ENCODE data around the gene THBS2. TPM values are rescaled to one million over a fixed set of nuclear protein-coding genes. Genes with fewer than 3 reads are reported as not detected.

The THBS2 gene
- total and polyA plus RNA-seq, 10 of the 15 experiments (the other 5 are each of a cell fraction or from before 2014, with no cell fraction given) = 0.07 to 0.10 TPM; not detected in 8

DNA sequence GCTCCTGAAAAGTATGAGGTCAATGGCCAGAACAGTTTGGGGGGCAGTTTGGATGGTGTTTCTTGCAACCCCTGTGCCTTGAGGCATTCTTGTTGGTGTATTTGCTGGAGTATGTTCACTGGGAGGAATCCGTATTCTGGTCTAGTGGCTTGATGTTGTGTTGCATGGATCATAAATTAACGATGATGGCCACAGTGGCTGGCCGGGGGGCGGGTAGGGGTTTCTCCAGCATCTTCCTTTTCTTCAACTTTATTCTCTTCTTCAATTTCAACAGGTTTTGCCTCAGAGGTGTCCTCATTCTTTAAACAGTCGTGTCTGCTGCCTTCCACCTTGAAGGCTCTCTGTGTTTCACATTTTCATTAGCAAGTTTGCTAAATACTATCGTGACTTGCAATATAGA, 43.0 kb upstream of the THBS2 start:
- no peaks in the 10 kb centered on the region for H4K20me1 ChIP-seq (ENCODE audit: control insufficient read depth, insufficient read depth)
- ChIA-PET RAD21 (ENCODE audit: unreplicated experiment) (no interaction called here), CTCF (no interaction called here), POLR2A (no interaction called here), SMC1A (ENCODE audit: uncharacterized antibody, unreplicated experiment) (no interaction called here)
- no peak overlapping the region for H3K4me3 ChIP-seq
- no peaks in the 10 kb centered on the region for H3K4me1 ChIP-seq (ENCODE audit: control insufficient read depth, insufficient read depth, low read length)
- no peaks in the 10 kb centered on the region for H3K36me3 ChIP-seq (ENCODE audit: control insufficient read depth in 2 of 2, insufficient read depth in 2 of 2, low read length in 1 of 2)
- H3K9me3 ChIP-seq (replicated peaks; ENCODE audit: control insufficient read depth, insufficient read depth, low read length) = no peaks in the 10 kb centered on the region
- H3K27ac ChIP-seq (ENCODE audit: control insufficient read depth, insufficient read depth) = no peak overlapping the region
- no peak overlapping the region for H3K4me2 ChIP-seq (ENCODE audit: control insufficient read depth, insufficient read depth)
- FAIRE-seq = no peak
- 23% methylated on average over 6 of the region's 6 CpGs for WGBS (ENCODE audit: insufficient coverage, insufficient replicate concordance, low lambda C conversion rate, missing lambda C conversion rate)
- TF ChIP-seq STAT1 (conservative IDR thresholded peaks at IDR 0.05) (no peak), NR2C2 (IDR thresholded peaks at IDR 0.05; ENCODE audit: borderline replicate concordance, control insufficient read depth, insufficient read length, low read depth) (no peak), NRF1 (conservative IDR thresholded peaks at IDR 0.05; ENCODE audit: low read depth, low read length) (no peak), KLF5 (IDR thresholded peaks at IDR 0.05; ENCODE audit: partially characterized antibody) (no peak), TCF12 (IDR thresholded peaks at IDR 0.05; ENCODE audit: low read depth, low read length) (no peak), CHD1 (IDR thresholded peaks at IDR 0.05; ENCODE audit: low read depth, low read length) (no peak)
- TF ChIP-seq, protein P1, sequence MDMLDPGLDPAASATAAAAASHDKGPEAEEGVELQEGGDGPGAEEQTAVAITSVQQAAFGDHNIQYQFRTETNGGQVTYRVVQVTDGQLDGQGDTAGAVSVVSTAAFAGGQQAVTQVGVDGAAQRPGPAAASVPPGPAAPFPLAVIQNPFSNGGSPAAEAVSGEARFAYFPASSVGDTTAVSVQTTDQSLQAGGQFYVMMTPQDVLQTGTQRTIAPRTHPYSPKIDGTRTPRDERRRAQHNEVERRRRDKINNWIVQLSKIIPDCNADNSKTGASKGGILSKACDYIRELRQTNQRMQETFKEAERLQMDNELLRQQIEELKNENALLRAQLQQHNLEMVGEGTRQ (IDR thresholded peaks at IDR 0.05; ENCODE audit: borderline replicate concordance, low read depth, low read length) = no peak
- H3K79me2 ChIP-seq (ENCODE audit: control insufficient read depth, insufficient read depth, low read length) = no peaks in the 10 kb centered on the region
- DNase-seq (ENCODE audit: low read depth, low spot score) = no peak
- no TSS peak for BruUV-seq (replicated peaks)
- H3K27me3 ChIP-seq (replicated peaks in 1 of 2; ENCODE audit: control insufficient read depth in 2 of 2, insufficient read depth in 2 of 2, low read length in 1 of 2) = no peaks in the 10 kb centered on the region
- in situ Hi-C loops (cut with MboI) = no loop called here
- H3K9ac ChIP-seq (ENCODE audit: control insufficient read depth, insufficient read depth, low read length) = no peak overlapping the region
- no peak for ATAC-seq
- H2AFZ ChIP-seq (ENCODE audit: control insufficient read depth, low read depth, low read length) = no peak overlapping the region
- intact Hi-C loops (cut with micrococcal nuclease; ENCODE audit: unreplicated experiment) = no loop called here

DNA sequence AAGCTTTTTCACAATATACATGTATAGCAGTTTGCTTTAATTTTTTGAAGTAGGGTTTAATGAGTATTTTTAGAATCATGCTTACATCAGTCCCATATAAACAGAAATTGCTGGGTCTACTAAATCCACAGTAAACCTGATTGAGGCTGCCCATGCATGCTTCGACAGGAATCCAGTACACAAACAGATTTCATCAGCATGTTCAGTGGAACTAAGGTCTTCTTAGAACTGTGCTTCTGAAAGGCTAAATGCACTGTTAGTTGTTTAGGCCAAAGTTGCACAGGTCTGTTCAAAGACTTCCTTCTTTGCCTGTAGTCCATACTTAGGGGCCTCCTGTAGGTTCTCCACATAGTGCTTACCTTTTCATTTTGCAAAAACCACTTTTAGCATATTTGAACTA, 42.5 kb upstream of the THBS2 start:
- H3K9ac ChIP-seq (ENCODE audit: control insufficient read depth, insufficient read depth, low read length) = no peak overlapping the region
- H3K4me3 ChIP-seq = no peak overlapping the region
- H3K27me3 ChIP-seq (replicated peaks in 1 of 2; ENCODE audit: control insufficient read depth in 2 of 2, insufficient read depth in 2 of 2, low read length in 1 of 2) = no peaks in the 10 kb centered on the region
- H3K9me3 ChIP-seq (replicated peaks; ENCODE audit: control insufficient read depth, insufficient read depth, low read length) = no peaks in the 10 kb centered on the region
- no peaks in the 10 kb centered on the region for H3K36me3 ChIP-seq (ENCODE audit: control insufficient read depth in 2 of 2, insufficient read depth in 2 of 2, low read length in 1 of 2)
- WGBS (ENCODE audit: insufficient coverage, insufficient replicate concordance, low lambda C conversion rate, missing lambda C conversion rate) = 0% methylated on average over 1 of the region's 1 CpG
- H3K4me1 ChIP-seq (ENCODE audit: control insufficient read depth, insufficient read depth, low read length) = no peaks in the 10 kb centered on the region
- POLR2A ChIA-PET = no interaction called here
- no peak for DNase-seq (ENCODE audit: low read depth, low spot score)
- H4K20me1 ChIP-seq (ENCODE audit: control insufficient read depth, insufficient read depth) = no peaks in the 10 kb centered on the region
- no peaks in the 10 kb centered on the region for H3K79me2 ChIP-seq (ENCODE audit: control insufficient read depth, insufficient read depth, low read length)
- BruUV-seq (replicated peaks) = no TSS peak
- FAIRE-seq = no peak
- in situ Hi-C loops (cut with MboI) (no loop called here), intact Hi-C loops (cut with micrococcal nuclease; ENCODE audit: unreplicated experiment) (no loop called here)
- ATAC-seq = no peak
- CTCF ChIA-PET = no interaction called here
- RAD21 ChIA-PET (ENCODE audit: unreplicated experiment) = no interaction called here
- no peak overlapping the region for H3K27ac ChIP-seq (ENCODE audit: control insufficient read depth, insufficient read depth)
- SMC1A ChIA-PET (ENCODE audit: uncharacterized antibody, unreplicated experiment) = no interaction called here
- H2AFZ ChIP-seq (ENCODE audit: control insufficient read depth, low read depth, low read length) = no peak overlapping the region
- no peak overlapping the region for H3K4me2 ChIP-seq (ENCODE audit: control insufficient read depth, insufficient read depth)
- TF ChIP-seq, protein P2, sequence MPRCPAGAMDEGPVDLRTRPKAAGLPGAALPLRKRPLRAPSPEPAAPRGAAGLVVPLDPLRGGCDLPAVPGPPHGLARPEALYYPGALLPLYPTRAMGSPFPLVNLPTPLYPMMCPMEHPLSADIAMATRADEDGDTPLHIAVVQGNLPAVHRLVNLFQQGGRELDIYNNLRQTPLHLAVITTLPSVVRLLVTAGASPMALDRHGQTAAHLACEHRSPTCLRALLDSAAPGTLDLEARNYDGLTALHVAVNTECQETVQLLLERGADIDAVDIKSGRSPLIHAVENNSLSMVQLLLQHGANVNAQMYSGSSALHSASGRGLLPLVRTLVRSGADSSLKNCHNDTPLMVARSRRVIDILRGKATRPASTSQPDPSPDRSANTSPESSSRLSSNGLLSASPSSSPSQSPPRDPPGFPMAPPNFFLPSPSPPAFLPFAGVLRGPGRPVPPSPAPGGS (IDR thresholded peaks at IDR 0.05; ENCODE audit: borderline replicate concordance, insufficient read depth, low read depth, low read length, poor library complexity, severe bottlenecking) = no peak
- TF ChIP-seq BCL11A (IDR thresholded peaks at IDR 0.05; ENCODE audit: low read depth, low read length) (no peak), ZNF24 (IDR thresholded peaks at IDR 0.05) (no peak)
- TF ChIP-seq, protein P3, sequence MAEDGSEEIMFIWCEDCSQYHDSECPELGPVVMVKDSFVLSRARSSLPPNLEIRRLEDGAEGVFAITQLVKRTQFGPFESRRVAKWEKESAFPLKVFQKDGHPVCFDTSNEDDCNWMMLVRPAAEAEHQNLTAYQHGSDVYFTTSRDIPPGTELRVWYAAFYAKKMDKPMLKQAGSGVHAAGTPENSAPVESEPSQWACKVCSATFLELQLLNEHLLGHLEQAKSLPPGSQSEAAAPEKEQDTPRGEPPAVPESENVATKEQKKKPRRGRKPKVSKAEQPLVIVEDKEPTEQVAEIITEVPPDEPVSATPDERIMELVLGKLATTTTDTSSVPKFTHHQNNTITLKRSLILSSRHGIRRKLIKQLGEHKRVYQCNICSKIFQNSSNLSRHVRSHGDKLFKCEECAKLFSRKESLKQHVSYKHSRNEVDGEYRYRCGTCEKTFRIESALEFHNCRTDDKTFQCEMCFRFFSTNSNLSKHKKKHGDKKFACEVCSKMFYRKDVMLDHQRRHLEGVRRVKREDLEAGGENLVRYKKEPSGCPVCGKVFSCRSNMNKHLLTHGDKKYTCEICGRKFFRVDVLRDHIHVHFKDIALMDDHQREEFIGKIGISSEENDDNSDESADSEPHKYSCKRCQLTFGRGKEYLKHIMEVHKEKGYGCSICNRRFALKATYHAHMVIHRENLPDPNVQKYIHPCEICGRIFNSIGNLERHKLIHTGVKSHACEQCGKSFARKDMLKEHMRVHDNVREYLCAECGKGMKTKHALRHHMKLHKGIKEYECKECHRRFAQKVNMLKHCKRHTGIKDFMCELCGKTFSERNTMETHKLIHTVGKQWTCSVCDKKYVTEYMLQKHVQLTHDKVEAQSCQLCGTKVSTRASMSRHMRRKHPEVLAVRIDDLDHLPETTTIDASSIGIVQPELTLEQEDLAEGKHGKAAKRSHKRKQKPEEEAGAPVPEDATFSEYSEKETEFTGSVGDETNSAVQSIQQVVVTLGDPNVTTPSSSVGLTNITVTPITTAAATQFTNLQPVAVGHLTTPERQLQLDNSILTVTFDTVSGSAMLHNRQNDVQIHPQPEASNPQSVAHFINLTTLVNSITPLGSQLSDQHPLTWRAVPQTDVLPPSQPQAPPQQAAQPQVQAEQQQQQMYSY (CRISPR knock-in tag; IDR thresholded peaks at IDR 0.05) = no peak

Data from GM12878 (cell line).